Caco-2 (cell line): Measurements from ENCODE around the gene COA1. TPM values are rescaled to one million over a fixed set of nuclear protein-coding genes. Genes with fewer than 3 reads are reported as not detected.

ENCODE experiments used
- BruUV-seq: library from RNA; stranded (reverse); fragments of 400-500 nt; replicated peaks from 2 replicates; lab custom pipeline; 2021; lab: Mats Ljungman, UMichigan
- CTCF ChIA-PET: fragments of 300-600 bp; sonication (Branson Sonifier 250); formaldehyde crosslinking; loops from one replicate; lab custom pipeline; 2022; ENCODE audit warnings: antibody characterized with exemption; lab: Charles Lee
- POLR2A ChIA-PET: fragments of 300-600 bp; sonication (Branson Sonifier 250); formaldehyde crosslinking; loops from one replicate; lab custom pipeline; 2022; ENCODE audit warnings: antibody characterized with exemption; lab: Charles Lee
- DNase-seq, 2 experiments: peaks; one replicate each; pipeline versions ENCODE4 v3.0.0 to v3.0.0-alpha.2; 2020 to 2022
- H3K27me3 ChIP-seq: replicated peaks from 2 replicates; pipeline ENCODE4 v1.6.0; 2011; ENCODE audit warnings: low read length; ENCODE audit not compliant: control insufficient read depth, insufficient read depth
- H3K36me3 ChIP-seq: 2 replicates; pipeline ENCODE4 v1.5.1; 2011; ENCODE audit warnings: low read length; ENCODE audit not compliant: control insufficient read depth, insufficient read depth
- H3K4me1 ChIP-seq: fragments of 250-450 bp; sonication (Bioruptor Pico); 2 replicates; pipeline ENCODE4 v1.5.1; 2020; ENCODE audit warnings: mild to moderate bottlenecking
- H3K4me3 ChIP-seq: 2 replicates; pipeline ENCODE4 v1.5.1; 2011; ENCODE audit warnings: low read depth, mild to moderate bottlenecking, control low read depth, low read length
- H3K9me3 ChIP-seq: fragments of 250-450 bp; sonication (Bioruptor Pico); 2 replicates; pipeline ENCODE4 v1.5.1; 2020; ENCODE audit warnings: mild to moderate bottlenecking, moderate library complexity
- H3K27ac Mint-ChIP-seq: one replicate; pipeline ENCODE4 v1.8.0; 2022; ENCODE audit warnings: mixed read lengths; ENCODE audit not compliant: unreplicated experiment
- H3K27me3 Mint-ChIP-seq: one replicate; pipeline ENCODE4 v1.8.0; 2022; ENCODE audit warnings: mixed read lengths; ENCODE audit not compliant: insufficient read depth, unreplicated experiment
- H3K36me3 Mint-ChIP-seq: one replicate; pipeline ENCODE4 v1.8.0; 2022; ENCODE audit warnings: mild to moderate bottlenecking, mixed read lengths; ENCODE audit not compliant: insufficient read depth, unreplicated experiment
- H3K4me1 Mint-ChIP-seq: one replicate; pipeline ENCODE4 v1.8.0; 2022; ENCODE audit warnings: low read depth, mixed read lengths; ENCODE audit not compliant: unreplicated experiment
- H3K4me3 Mint-ChIP-seq: one replicate; pipeline ENCODE4 v1.8.0; 2022; ENCODE audit warnings: mild to moderate bottlenecking, moderate library complexity, mixed read lengths; ENCODE audit not compliant: unreplicated experiment
- H3K9me3 Mint-ChIP-seq: one replicate; pipeline ENCODE4 v1.8.0; 2022; ENCODE audit warnings: mixed read lengths; ENCODE audit not compliant: unreplicated experiment
- intact Hi-C: fragments of 100-400 bp; cut with micrococcal nuclease; formaldehyde crosslinking; loops from one replicate; pipeline ENCODE4 v1.10.0; 2022; ENCODE audit not compliant: unreplicated experiment
- total RNA-seq: library from RNA; stranded (reverse); gene quantifications from 2 replicates; pipeline ENCODE4 v1.2.3, GENCODE V29; 2022
- TF ChIP-seq, protein P1 (sequence below), 2 experiments: fragments of 200-600 bp in 1 of 2; IDR thresholded peaks; 1 replicate in 1 of 2; 2 replicates in 1 of 2; pipeline versions ENCODE4 v1.5.1 to v1.8.0; 2011 to 2022; ENCODE audit warnings: antibody characterized with exemption in 1 of 2, control low read depth in 1 of 2, inconsistent platforms in 1 of 2, low read depth in 1 of 2, low read length in 1 of 2, mild to moderate bottlenecking in 1 of 2, moderate library complexity in 1 of 2; ENCODE audit not compliant: insufficient read depth in 1 of 2, severe bottlenecking in 1 of 2, unreplicated experiment in 1 of 2

COA1 gene
- total RNA-seq, 1 experiment from 2014 or later, result 94.7 TPM

- Histone ChIP-seq H3K27me3 (no peaks in the 10 kb centered on the region), H3K9me3 (0 out of 2 replicates have a peak, but pooled peaks cover 2% of the 10 kb centered on the region), H3K4me3 (no peak overlapping the region), H3K36me3 (no peaks in the 10 kb centered on the region), H3K4me1 (peaks cover 16% of the 10 kb centered on the region)
- ChIA-PET CTCF (no interaction called here), POLR2A (no interaction called here)
- Mint-ChIP-seq H3K36me3 (no peaks in the 10 kb centered on the region), H3K27me3 (no peaks in the 10 kb centered on the region), H3K9me3 (no peaks in the 10 kb centered on the region), H3K4me3 (no peak overlapping the region), H3K4me1 (peaks cover 22% of the 10 kb centered on the region), H3K27ac (no peak overlapping the region)
- TF ChIP-seq, protein P1, sequence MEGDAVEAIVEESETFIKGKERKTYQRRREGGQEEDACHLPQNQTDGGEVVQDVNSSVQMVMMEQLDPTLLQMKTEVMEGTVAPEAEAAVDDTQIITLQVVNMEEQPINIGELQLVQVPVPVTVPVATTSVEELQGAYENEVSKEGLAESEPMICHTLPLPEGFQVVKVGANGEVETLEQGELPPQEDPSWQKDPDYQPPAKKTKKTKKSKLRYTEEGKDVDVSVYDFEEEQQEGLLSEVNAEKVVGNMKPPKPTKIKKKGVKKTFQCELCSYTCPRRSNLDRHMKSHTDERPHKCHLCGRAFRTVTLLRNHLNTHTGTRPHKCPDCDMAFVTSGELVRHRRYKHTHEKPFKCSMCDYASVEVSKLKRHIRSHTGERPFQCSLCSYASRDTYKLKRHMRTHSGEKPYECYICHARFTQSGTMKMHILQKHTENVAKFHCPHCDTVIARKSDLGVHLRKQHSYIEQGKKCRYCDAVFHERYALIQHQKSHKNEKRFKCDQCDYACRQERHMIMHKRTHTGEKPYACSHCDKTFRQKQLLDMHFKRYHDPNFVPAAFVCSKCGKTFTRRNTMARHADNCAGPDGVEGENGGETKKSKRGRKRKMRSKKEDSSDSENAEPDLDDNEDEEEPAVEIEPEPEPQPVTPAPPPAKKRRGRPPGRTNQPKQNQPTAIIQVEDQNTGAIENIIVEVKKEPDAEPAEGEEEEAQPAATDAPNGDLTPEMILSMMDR (IDR thresholded peaks at IDR 0.05; ENCODE audit: insufficient read depth in 1 of 2, low read depth in 1 of 2, low read length in 1 of 2, severe bottlenecking in 1 of 2, unreplicated experiment in 1 of 2), result no peak
- intact Hi-C loops, result no loop called here
- DNase-seq, result no peak
- no TSS peak for BruUV-seq
Measured at GRCh38 chr7:43666938-43667337, 62.4 kb downstream of the COA1 start.

DNA sequence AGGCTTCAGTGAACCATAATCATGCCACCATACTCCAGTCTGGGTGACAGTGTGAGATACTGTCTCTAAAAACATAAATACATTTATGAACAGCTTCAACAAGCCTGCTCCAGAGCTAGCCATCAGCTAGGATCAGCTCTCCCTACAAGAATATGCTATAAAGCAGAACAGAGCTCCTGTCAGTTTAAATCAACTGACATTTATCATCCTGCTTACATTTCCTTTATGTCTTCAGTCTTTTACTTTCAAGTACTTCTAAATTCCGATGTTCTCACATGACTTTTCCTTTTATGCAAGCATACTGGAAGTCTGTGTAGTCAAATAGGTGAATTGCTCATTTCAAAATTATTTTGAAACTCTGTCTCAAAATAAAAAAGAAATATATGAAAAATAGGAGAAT lies 64.6 kb downstream of the COA1 start:
- Histone ChIP-seq H3K4me3 (no peak overlapping the region), H3K4me1 (peaks cover 16% of the 10 kb centered on the region), H3K9me3 (0 out of 2 replicates have a peak, but pooled peaks cover 2% of the 10 kb centered on the region), H3K36me3 (no peaks in the 10 kb centered on the region), H3K27me3 (no peaks in the 10 kb centered on the region)
- no peak for DNase-seq
- Mint-ChIP-seq H3K36me3 (no peaks in the 10 kb centered on the region), H3K9me3 (no peaks in the 10 kb centered on the region), H3K27ac (no peak overlapping the region), H3K4me1 (peaks cover 30% of the 10 kb centered on the region), H3K4me3 (no peak overlapping the region), H3K27me3 (no peaks in the 10 kb centered on the region)
- ChIA-PET POLR2A (no interaction called here), CTCF (no interaction called here)
- TF ChIP-seq, protein P1 (IDR thresholded peaks at IDR 0.05; ENCODE audit: insufficient read depth in 1 of 2, low read depth in 1 of 2, low read length in 1 of 2, severe bottlenecking in 1 of 2, unreplicated experiment in 1 of 2), result no peak
- intact Hi-C loops, result no loop called here
- no TSS peak for BruUV-seq

- Histone ChIP-seq H3K27me3 (no peaks in the 10 kb centered on the region), H3K9me3 (no peaks in the 10 kb centered on the region), H3K4me3 (no peak overlapping the region), H3K36me3 (no peaks in the 10 kb centered on the region), H3K4me1 (0 out of 2 replicates have a peak, but pooled peaks cover 9% of the 10 kb centered on the region)
- H3K4me3 Mint-ChIP-seq, result no peak overlapping the region
- no peaks in the 10 kb centered on the region for H3K27me3 Mint-ChIP-seq
- POLR2A ChIA-PET, result no interaction called here
- no peak overlapping the region for H3K27ac Mint-ChIP-seq
- DNase-seq, result no peak
- TF ChIP-seq, protein P1 (IDR thresholded peaks at IDR 0.05; ENCODE audit: insufficient read depth in 1 of 2, low read depth in 1 of 2, low read length in 1 of 2, severe bottlenecking in 1 of 2, unreplicated experiment in 1 of 2), result no peak
- peaks cover 20% of the 10 kb centered on the region for H3K4me1 Mint-ChIP-seq
- CTCF ChIA-PET, result no interaction called here
- intact Hi-C loops, result no loop called here
- BruUV-seq, result no TSS peak
- H3K9me3 Mint-ChIP-seq, result no peaks in the 10 kb centered on the region
- H3K36me3 Mint-ChIP-seq, result peaks cover 12% of the 10 kb centered on the region
Measured at GRCh38 chr7:43660141-43660540, 69.2 kb downstream of the COA1 start.
